Brain microvascular endothelial cell (primary cell): ENCODE data around the gene DDB1.

Source experiments
- DNase-seq: peaks from one replicate; pipeline ENCODE4 v3.0.0-alpha.2; 2020
- H3K27ac ChIP-seq: fragments of 250-450 bp; sonication (Bioruptor Pico); 2 replicates; pipeline ENCODE4 v1.5.1; 2020; ENCODE audit warnings: mild to moderate bottlenecking, moderate library complexity
- H3K27me3 ChIP-seq: fragments of 250-450 bp; sonication (Bioruptor Pico); replicated peaks from 2 replicates; pipeline ENCODE4 v1.5.1; 2020; ENCODE audit warnings: mild to moderate bottlenecking
- H3K36me3 ChIP-seq: fragments of 250-450 bp; sonication (Bioruptor Pico); replicated peaks from 2 replicates; pipeline ENCODE4 v1.5.1; 2020; ENCODE audit warnings: mild to moderate bottlenecking
- H3K4me3 ChIP-seq: 2 replicates; pipeline ENCODE4 v1.5.1; 2011; ENCODE audit warnings: low read depth, mild to moderate bottlenecking, control low read depth, low read length, moderate library complexity
- CTCF ChIP-seq: IDR thresholded peaks from 2 replicates; pipeline ENCODE4 v1.5.1; 2011; ENCODE audit warnings: low read depth, mild to moderate bottlenecking, moderate library complexity, low read length, control low read depth, inconsistent platforms; ENCODE audit errors: missing control alignments
- in situ Hi-C: cut with HindIII; loops from 2 replicates; pipeline ENCODE4 v1.10.0; 2017; ENCODE audit warnings: low sequenced_read_pairs, low pct_ligation_motif_present

Gene DDB1

GRCh38 chr11:61266602-61267001 is 66.3 kb downstream of the DDB1 start:
- TF ChIP-seq CTCF = no peak
- H3K36me3 ChIP-seq = no peaks in the 10 kb centered on the region
- DNase-seq = no peak
- H3K27ac ChIP-seq = no peak overlapping the region
- in situ Hi-C loops = no loop called here
- H3K27me3 ChIP-seq = no peaks in the 10 kb centered on the region
- no peak overlapping the region for H3K4me3 ChIP-seq

GRCh38 chr11:61265357-61265756 is 67.5 kb downstream of the DDB1 start:
- no peak for TF ChIP-seq CTCF
- Histone ChIP-seq H3K36me3 (no peaks in the 10 kb centered on the region), H3K27ac (no peak overlapping the region), H3K27me3 (no peaks in the 10 kb centered on the region), H3K4me3 (no peak overlapping the region)
- no peak for DNase-seq
- in situ Hi-C loops = no loop called here

- TF ChIP-seq CTCF = no peak
- in situ Hi-C loops = no loop called here
- no peak overlapping the region for H3K4me3 ChIP-seq
These were observed 68.1 kb downstream of the DDB1 start for GRCh38 chr11:61264795-61265194.

GRCh38 chr11:61264371-61264770 is 68.5 kb downstream of the DDB1 start:
- Histone ChIP-seq H3K27me3 (no peaks in the 10 kb centered on the region), H3K4me3 (no peak overlapping the region), H3K36me3 (no peaks in the 10 kb centered on the region), H3K27ac (no peak overlapping the region)
- no peak for DNase-seq
- in situ Hi-C loops = no loop called here
- no peak for TF ChIP-seq CTCF

More at GRCh38 chr11:61264795-61265194, 68.1 kb downstream of the DDB1 start:
- no peak for DNase-seq
- no peak overlapping the region for H3K27ac ChIP-seq
- no peaks in the 10 kb centered on the region for H3K27me3 ChIP-seq
- no peaks in the 10 kb centered on the region for H3K36me3 ChIP-seq

GRCh38 chr11:61259363-61259762 is 73.5 kb downstream of the DDB1 start:
- in situ Hi-C loops = no loop called here
- no peak for TF ChIP-seq CTCF
- Histone ChIP-seq H3K27ac (no peak overlapping the region), H3K4me3 (no peak overlapping the region), H3K36me3 (no peaks in the 10 kb centered on the region), H3K27me3 (no peaks in the 10 kb centered on the region)
- no peak for DNase-seq

GRCh38 chr11:61258546-61258945 is 74.4 kb downstream of the DDB1 start:
- no peaks in the 10 kb centered on the region for H3K36me3 ChIP-seq
- no peak overlapping the region for H3K4me3 ChIP-seq
- DNase-seq = no peak
- no peaks in the 10 kb centered on the region for H3K27me3 ChIP-seq
- in situ Hi-C loops = no loop called here
- H3K27ac ChIP-seq = no peak overlapping the region
- TF ChIP-seq CTCF = no peak
